ENCODE data around the gene NPIPB6. TPM values are rescaled to one million over a fixed set of nuclear protein-coding genes. Genes with fewer than 3 reads are reported as not detected.

Gene NPIPB6
- total RNA-seq, 1 donor from 2014 or later, result 2.0 TPM

- intact Hi-C loops (cut with micrococcal nuclease), result no loop called here
These were observed 63.0 kb downstream of the NPIPB6 start for GRCh38 chr16:28300327-28300726.

DNA sequence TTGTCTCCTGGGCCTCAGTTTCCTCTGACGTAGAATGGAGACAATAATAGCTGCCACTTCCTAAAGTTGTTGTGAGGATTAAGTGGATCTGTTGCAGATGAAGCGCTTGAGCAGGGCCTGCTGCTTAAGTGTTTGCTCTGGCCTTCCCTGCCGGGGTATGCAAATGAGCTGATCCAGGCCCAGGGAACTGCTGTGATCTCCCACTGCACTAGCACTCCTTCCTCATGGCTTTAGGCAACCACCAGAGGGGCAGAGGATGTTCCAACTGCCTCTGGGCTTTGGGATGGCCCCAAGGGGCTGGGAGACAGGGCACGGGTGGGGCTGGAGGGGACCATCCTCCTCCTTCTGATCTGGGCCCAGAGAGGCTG lies 64.8 kb downstream of the NPIPB6 start:
- intact Hi-C loops (cut with micrococcal nuclease), result loop anchor here (10.0 kb wide), 2 partner anchors 84 to 1104 kb away; partner anchors contain the start of gene XPO6

DNA sequence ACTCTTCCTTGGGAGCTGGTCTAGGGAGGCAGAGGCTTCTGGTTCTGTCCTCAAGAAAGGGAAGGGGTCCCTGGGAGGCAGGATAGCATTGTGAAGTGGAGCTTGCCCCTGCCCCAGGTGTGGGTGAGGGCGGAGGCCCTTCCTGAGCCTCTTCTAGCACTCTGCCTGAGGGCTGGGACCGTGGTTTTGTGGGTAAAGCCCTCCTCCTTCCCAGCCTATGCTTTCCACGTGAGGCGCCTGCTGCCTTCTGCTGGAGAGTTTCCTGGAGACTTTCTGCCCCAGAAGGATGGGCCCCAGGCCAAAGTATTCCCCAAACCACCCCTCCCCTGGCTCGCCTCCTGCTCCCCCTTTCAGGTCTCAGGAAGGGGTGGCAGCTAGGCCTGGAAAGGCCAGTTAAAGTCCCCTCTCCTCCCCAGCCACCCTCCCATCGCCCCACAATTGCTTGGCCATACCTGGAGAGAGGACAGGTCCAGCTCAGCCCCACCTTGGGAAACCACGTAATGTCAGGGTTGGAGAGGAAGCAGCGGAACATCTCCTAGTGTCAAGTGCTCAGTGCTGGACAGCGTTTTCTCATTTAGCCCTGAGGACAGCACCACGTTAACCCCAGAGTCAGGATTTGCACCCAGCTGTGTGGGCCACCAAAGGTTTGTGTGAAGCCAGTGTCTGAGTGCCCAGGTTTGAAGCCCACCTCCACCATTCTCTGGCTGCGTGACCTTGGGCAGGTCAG lies 65.4 kb downstream of the NPIPB6 start:
- intact Hi-C loops (cut with micrococcal nuclease), result loop anchor here (10.0 kb wide), 2 partner anchors 83 to 1103 kb away; partner anchors contain the start of gene XPO6

- intact Hi-C loops (cut with micrococcal nuclease), result loop anchor here (10.0 kb wide), 2 partner anchors 83 to 1103 kb away; partner anchors contain the start of gene XPO6
These were observed 66.0 kb downstream of the NPIPB6 start for GRCh38 chr16:28297308-28297707.

DNA sequence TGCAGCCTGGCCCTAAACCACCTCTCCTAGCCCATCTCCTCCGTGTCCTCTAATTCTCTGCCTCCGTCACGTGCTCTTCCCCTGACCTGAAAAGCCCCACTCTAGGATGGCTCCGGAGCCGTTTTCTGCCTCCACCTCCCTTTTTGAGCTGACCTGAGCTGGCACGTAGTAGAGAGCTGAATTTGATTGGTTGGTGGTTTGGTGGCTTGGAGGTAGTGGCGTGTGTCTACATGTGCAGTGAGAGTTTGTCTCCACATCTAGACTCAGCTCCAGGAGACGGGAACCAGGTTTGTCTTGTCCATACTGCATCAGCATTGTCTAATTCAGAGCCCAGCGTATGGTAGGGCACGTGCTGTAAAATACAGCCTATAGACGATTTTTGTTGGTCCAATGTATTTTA lies 68.0 kb downstream of the NPIPB6 start:
- intact Hi-C loops (cut with micrococcal nuclease), result loop anchor here (10.0 kb wide), 2 partner anchors 80 to 1100 kb away; partner anchors contain the start of gene XPO6

- intact Hi-C loops (cut with micrococcal nuclease), result loop anchor here (5.0 to 10.0 kb wide), 3 partner anchors 79 to 1099 kb away; partner anchors contain the start of genes KATNIP and XPO6
These were observed 69.1 kb downstream of the NPIPB6 start for GRCh38 chr16:28294201-28294600.

DNA sequence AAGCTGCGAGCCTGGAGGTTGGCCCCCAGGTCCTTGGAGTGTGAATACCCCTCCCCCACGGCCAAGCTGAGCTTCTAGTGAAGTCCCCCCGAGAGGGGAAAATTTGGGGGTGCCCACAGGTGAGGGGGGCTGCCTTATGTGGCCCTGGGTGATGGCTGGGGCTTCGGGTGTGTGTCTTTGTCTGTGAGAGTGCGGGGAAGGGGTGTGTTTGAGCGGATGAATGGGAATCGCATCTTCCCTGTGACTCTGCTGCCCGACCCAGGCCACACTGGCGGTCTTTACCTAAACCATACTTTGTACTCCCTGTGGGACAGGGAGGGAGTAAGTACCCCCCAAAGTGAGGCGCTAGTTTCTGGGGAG lies 69.7 kb downstream of the NPIPB6 start:
- intact Hi-C loops (cut with micrococcal nuclease), result loop anchor here (5.0 to 10.0 kb wide), 3 partner anchors 79 to 1099 kb away; partner anchors contain the start of genes KATNIP and XPO6

GRCh38 chr16:28292731-28293600 lies 70.3 kb downstream of the NPIPB6 start:
- intact Hi-C loops (cut with micrococcal nuclease), result loop anchor here (5.0 to 10.0 kb wide), 3 partner anchors 78 to 1098 kb away; partner anchors contain the start of genes KATNIP and XPO6

Other genes starting within 250 kb of the NPIPB6 start
- gene XPO6, start 151.5 kb downstream of the NPIPB6 start, total RNA-seq, result 206 and 214 TPM in 2 replicates
- 5.4 TPM in 2 replicates for gene SBK1, start 71.0 kb downstream of the NPIPB6 start, total RNA-seq
- gene EIF3CL, start 40.3 kb upstream of the NPIPB6 start, total RNA-seq, result 104 and 115 TPM in 2 replicates
- 0.43 and 0.66 TPM in 2 replicates for gene NPIPB7, start 108.8 kb upstream of the NPIPB6 start, total RNA-seq
- 52.1 and 52.5 TPM in 2 replicates for gene CLN3, start 128.6 kb upstream of the NPIPB6 start, total RNA-seq
- 23.1 and 24.0 TPM in 2 replicates for gene APOBR, start 131.1 kb upstream of the NPIPB6 start, total RNA-seq
- not detected in 2 replicates for gene IL27, start 143.3 kb upstream of the NPIPB6 start, total RNA-seq
- gene NUPR1, start 175.5 kb upstream of the NPIPB6 start, total RNA-seq, result not detected in 2 replicates
- 43.4 and 44.1 TPM in 2 replicates for gene SGF29, start 190.4 kb upstream of the NPIPB6 start, total RNA-seq
- 0.30 and 0.45 TPM in 2 replicates for gene SULT1A2, start 233.5 kb upstream of the NPIPB6 start, total RNA-seq
- 7.4 and 10.0 TPM in 2 replicates for gene SULT1A1, start 246.5 kb upstream of the NPIPB6 start, total RNA-seq

Data from T-helper 2 cell treated with Interferon-gamma antibody and Interleukin-4, amounts not matched to agents 100 ng/mL and 5 ng/mL, for 36 hours (primary cell).